Kidney (tissue), 14 donors: ENCODE data around the gene LENEP. TPM values are rescaled to one million over a fixed set of nuclear protein-coding genes. Genes with fewer than 3 reads are reported as not detected.

Experiments
- DNase-seq, 5 donors: peaks; one replicate each; pipeline ENCODE4 v3.0.0-alpha.2; 2013 to 2020
- FAIRE-seq: peaks from 2 replicates; lab custom pipeline; 2012; peaks lifted over from hg19 to GRCh38; lab: Jason Lieb, UNC
- H3K27ac ChIP-seq, 2 donors: one replicate each; pipeline ENCODE4 v1.7.0; 2013; ENCODE audit warnings: low read depth in 2 of 2, low read length in 2 of 2, inconsistent platforms in 1 of 2
- H3K27me3 ChIP-seq: one replicate; pipeline ENCODE4 v1.7.1; 2013; ENCODE audit warnings: low read length, inconsistent platforms; ENCODE audit not compliant: control insufficient read depth, insufficient read depth
- H3K36me3 ChIP-seq, 3 donors: one replicate each; pipeline versions ENCODE4 v1.7.0 to v1.7.1; 2013; ENCODE audit warnings: low read length in 3 of 3, control low read depth in 1 of 3, inconsistent platforms in 1 of 3; ENCODE audit not compliant: insufficient read depth in 3 of 3, control insufficient read depth in 2 of 3
- H3K4me1 ChIP-seq, 3 donors: one replicate each; pipeline versions ENCODE4 v1.7.0 to v1.7.1; 2013; ENCODE audit warnings: low read length in 3 of 3, inconsistent platforms in 1 of 3, low read depth in 1 of 3; ENCODE audit not compliant: control insufficient read depth in 2 of 3, insufficient read depth in 2 of 3
- H3K4me3 ChIP-seq, 3 donors: one replicate each; pipeline versions ENCODE4 v1.7.0 to v1.8.1; 2013; ENCODE audit warnings: low read length in 3 of 3, control low read depth in 1 of 3, inconsistent platforms in 1 of 3
- H3K9ac ChIP-seq, 3 donors: one replicate each; pipeline versions ENCODE4 v1.7.0 to v1.7.1; 2013; ENCODE audit warnings: low read length in 3 of 3, control low read depth in 1 of 3, inconsistent platforms in 1 of 3
- H3K9me3 ChIP-seq, 3 donors: one replicate each; pipeline versions ENCODE4 v1.7.0 to v1.7.1; 2013; ENCODE audit warnings: low read length in 3 of 3, control low read depth in 1 of 3, inconsistent platforms in 1 of 3; ENCODE audit not compliant: control insufficient read depth in 2 of 3, insufficient read depth in 1 of 3
- CTCF ChIP-seq: IDR thresholded peaks from 3 replicates; pipeline ENCODE4 v1.5.1; 2012; ENCODE audit warnings: mild to moderate bottlenecking, moderate library complexity, borderline replicate concordance; ENCODE audit not compliant: insufficient read depth; ENCODE audit errors: extremely low read depth
- intact Hi-C: fragments of 100-400 bp; cut with DNase I; formaldehyde crosslinking; loops from one replicate; pipeline ENCODE4 v1.11.1; 2022
- polyA plus RNA-seq: library from polyadenylated mRNA; stranded (reverse); fragments of 350-450 nt; fragmentation: Illumina TruSeq; extraction: RNeasy Lipid Tissue Mini Kit (QIAGEN cat#74804); gene quantifications from one replicate; pipeline ENCODE4 v1.2.3, GENCODE V29; 2014; ENCODE audit warnings: low read depth, low replicate concordance; ENCODE audit not compliant: insufficient read depth
- total RNA-seq: library from RNA; stranded (reverse); fragmentation: NEBNext Ultra II Directional; extraction: Animal tissue kit (Norgen Biotek cat#: 25700); gene quantifications from one replicate; pipeline ENCODE4 v1.2.1, GENCODE V29; 2021
- donor health status: control.
- donor health status: control.
- donor health status: control.
- donor health status: control.
- donor health status: control.
- donor health status: DM: yes; HTN: yes; CAD: no.
- donor health status: Normal renal cell carcinoma (clear cell type).

The LENEP gene
- total and polyA plus RNA-seq, 2 donors from 2014 or later = not detected

GRCh38 chr1:154954541-154954940 lies 38.8 kb upstream of the LENEP start:
- Histone ChIP-seq H3K36me3 (peaks cover 0 to 8% (median 0%) of the 10 kb centered on the region in 3 donors), H3K9me3 (no peaks in the 10 kb centered on the region), H3K4me1 (peaks cover 4 to 37% (median 19%) of the 10 kb centered on the region in 3 donors), H3K27me3 (no peaks in the 10 kb centered on the region), H3K9ac (peak overlapping the region in 1 of 3 donors; percentile 82), H3K27ac (peak overlapping the region; percentile 17 to 78), H3K4me3 (peak overlapping the region in 1 of 3 donors; percentile 88)
- FAIRE-seq (no peak), DNase-seq (no peak)
- no peak for TF ChIP-seq CTCF
- intact Hi-C loops = no loop called here

GRCh38 chr1:154955039-154955717 lies 38.2 kb upstream of the LENEP start:
- TF ChIP-seq CTCF = no peak

GRCh38 chr1:154955718-154956543 lies 37.5 kb upstream of the LENEP start, which contains the start of gene PBXIP1:
Gene PBXIP1, minus strand, starts transcription at chr1:154956099. Its CDS starts 2,378 bp downstream, at chr1:154953721.
- Histone ChIP-seq H3K4me3 (peak within 1 kb of the TSS; percentile 86 to 90 (median 88)), H3K27me3 (no peaks in the 10 kb centered on the region), H3K4me1 (peaks cover 4 to 42% (median 25%) of the 10 kb centered on the region in 3 donors), H3K27ac (peak within 1 kb of the TSS; percentile 66 to 78), H3K9me3 (no peaks in the 10 kb centered on the region), H3K36me3 (peaks cover 0 to 4% (median 0%) of the 10 kb centered on the region in 3 donors), H3K9ac (peak within 1 kb of the TSS; percentile 73 to 82 (median 74))
- intact Hi-C loops = no loop called here
- peak; percentile 73 for FAIRE-seq
- peak; percentile 73 to 99 (median 96) for DNase-seq
- peak; percentile 1 for TF ChIP-seq CTCF

More at GRCh38 chr1:154955039-154955717, 38.2 kb upstream of the LENEP start:
- DNase-seq = peak; percentile 80 to 88 (median 85)
- Histone ChIP-seq H3K27ac (peak overlapping the region; percentile 66 to 78), H3K9me3 (no peaks in the 10 kb centered on the region), H3K4me3 (peak overlapping the region; percentile 86 to 90 (median 88)), H3K27me3 (no peaks in the 10 kb centered on the region), H3K4me1 (peaks cover 4 to 37% (median 19%) of the 10 kb centered on the region in 3 donors), H3K36me3 (peaks cover 0 to 8% (median 0%) of the 10 kb centered on the region in 3 donors), H3K9ac (peak overlapping the region; percentile 30 to 82 (median 73))
- FAIRE-seq = no peak
- intact Hi-C loops = no loop called here
